Effector memory CD4-positive, alpha-beta T cell (primary cell): Measurements from ENCODE around the gene GINS3.

Experiments
- DNase-seq, 3 donors: peaks; one replicate each; pipeline ENCODE4 v3.0.0-alpha.2; 2020
- H3K27ac ChIP-seq: 2 replicates; pipeline ENCODE4 v1.7.0; 2013; ENCODE audit warnings: mild to moderate bottlenecking, low read length, moderate library complexity; ENCODE audit not compliant: insufficient read depth, poor library complexity, severe bottlenecking
- H3K27me3 ChIP-seq: replicated peaks from 2 replicates; pipeline ENCODE4 v1.7.0; 2013; ENCODE audit warnings: mild to moderate bottlenecking, low read length; ENCODE audit not compliant: insufficient read depth, control insufficient read depth, poor library complexity, severe bottlenecking
- H3K36me3 ChIP-seq: 2 replicates; pipeline ENCODE4 v1.7.0; 2013; ENCODE audit warnings: mild to moderate bottlenecking, low read length, moderate library complexity; ENCODE audit not compliant: control insufficient read depth, insufficient read depth
- H3K4me1 ChIP-seq: 2 replicates; pipeline ENCODE4 v1.7.0; 2013; ENCODE audit warnings: low read length, mild to moderate bottlenecking; ENCODE audit not compliant: control insufficient read depth, insufficient read depth, poor library complexity, severe bottlenecking
- H3K4me3 ChIP-seq: 2 replicates; pipeline ENCODE4 v1.7.0; 2013; ENCODE audit warnings: low read length, low read depth, mild to moderate bottlenecking; ENCODE audit not compliant: insufficient read depth, poor library complexity, severe bottlenecking
- H3K9me3 ChIP-seq: 2 replicates; pipeline ENCODE4 v1.7.0; 2013; ENCODE audit warnings: mild to moderate bottlenecking, low read length, moderate library complexity; ENCODE audit not compliant: control insufficient read depth

Gene GINS3

GRCh38 chr16:58452640-58453039, 60.4 kb downstream of the GINS3 start:
- H3K9me3 ChIP-seq = no peaks in the 10 kb centered on the region
- H3K4me1 ChIP-seq = no peaks in the 10 kb centered on the region
- no peaks in the 10 kb centered on the region for H3K36me3 ChIP-seq
- no peak for DNase-seq
- H3K27ac ChIP-seq = no peak overlapping the region
- no peak overlapping the region for H3K4me3 ChIP-seq
- peaks cover 3% of the 10 kb centered on the region for H3K27me3 ChIP-seq

DNA sequence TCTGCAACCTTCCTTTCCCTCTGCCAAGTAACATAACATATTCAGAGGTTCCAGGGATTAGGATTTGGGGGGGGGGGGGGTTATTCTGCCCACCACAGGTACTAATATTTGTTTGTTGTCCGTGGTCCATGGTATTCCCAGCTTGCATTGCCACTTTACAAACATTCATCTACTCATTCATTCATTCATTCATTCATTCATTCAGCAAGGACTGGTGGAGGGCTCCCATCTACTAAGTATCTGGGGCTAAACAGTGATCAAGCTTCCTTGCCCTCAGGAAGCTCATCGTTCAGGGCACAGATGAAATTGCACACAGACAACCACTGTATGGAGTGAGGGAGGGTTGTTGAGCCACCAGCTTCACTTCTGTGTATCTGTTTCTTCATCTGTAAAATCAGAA, 61.9 kb downstream of the GINS3 start:
- no peaks in the 10 kb centered on the region for H3K4me1 ChIP-seq
- H3K27ac ChIP-seq = no peak overlapping the region
- no peaks in the 10 kb centered on the region for H3K9me3 ChIP-seq
- no peak for DNase-seq
- no peaks in the 10 kb centered on the region for H3K36me3 ChIP-seq
- no peak overlapping the region for H3K4me3 ChIP-seq
- H3K27me3 ChIP-seq = peaks cover 3% of the 10 kb centered on the region

GRCh38 chr16:58454856-58455255, 62.6 kb downstream of the GINS3 start:
- no peaks in the 10 kb centered on the region for H3K36me3 ChIP-seq
- H3K4me1 ChIP-seq = no peaks in the 10 kb centered on the region
- no peaks in the 10 kb centered on the region for H3K9me3 ChIP-seq
- H3K27ac ChIP-seq = no peak overlapping the region
- DNase-seq = no peak
- H3K27me3 ChIP-seq = peaks cover 3% of the 10 kb centered on the region
- H3K4me3 ChIP-seq = no peak overlapping the region
